ENCODE data around the gene FBXL20. TPM values are rescaled to one million over a fixed set of nuclear protein-coding genes. Genes with fewer than 3 reads are reported as not detected.
"Not testable (repeated sequence)": the region's sequence is repeated elsewhere in the genome, so short reads cannot be mapped to it uniquely, and the experiment has no call there.

FBXL20 gene
- total and polyA plus RNA-seq, 5 donors, result 4.0 to 12.4 (median 9.6) TPM

DNA sequence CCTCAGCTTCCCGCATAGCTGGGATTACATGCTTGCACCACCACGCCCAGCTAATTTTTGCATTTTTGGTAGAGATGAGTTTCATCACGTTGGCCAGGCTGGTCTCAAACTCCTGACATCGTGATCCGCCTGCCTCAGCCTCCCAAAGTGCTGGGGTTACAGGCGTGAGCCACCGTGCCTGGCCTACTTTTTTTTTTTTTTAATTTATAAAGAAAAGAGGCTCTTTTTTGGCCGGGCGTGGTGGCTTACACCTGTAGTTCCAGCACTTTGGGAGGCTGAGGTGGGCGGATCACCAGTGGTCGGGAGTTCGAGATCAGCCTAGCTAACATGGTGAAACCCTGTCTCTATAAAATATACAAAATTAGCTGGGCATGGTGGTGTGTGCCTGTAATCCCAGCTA, 151.3 kb downstream of the FBXL20 start:
- H3K27me3 ChIP-seq (ENCODE audit: control insufficient read depth, insufficient read depth); ATAC-seq; H3K27ac ChIP-seq (ENCODE audit: low read length); H3K9me3 ChIP-seq (ENCODE audit: control insufficient read depth, low read length); H3K4me3 ChIP-seq (ENCODE audit: low read length); DNase-seq; H3K4me1 ChIP-seq (ENCODE audit: control insufficient read depth, insufficient read depth, low read length): not testable (repeated sequence)
- intact Hi-C loops (cut with DNase I), result loop anchor here in 1 of 4 donors (10.0 kb wide), 1 partner anchor 45 kb away; the partner anchor contains the start of gene RPL19
- WGBS, result 96% methylated on average over 12 of the region's 12 CpGs

DNA sequence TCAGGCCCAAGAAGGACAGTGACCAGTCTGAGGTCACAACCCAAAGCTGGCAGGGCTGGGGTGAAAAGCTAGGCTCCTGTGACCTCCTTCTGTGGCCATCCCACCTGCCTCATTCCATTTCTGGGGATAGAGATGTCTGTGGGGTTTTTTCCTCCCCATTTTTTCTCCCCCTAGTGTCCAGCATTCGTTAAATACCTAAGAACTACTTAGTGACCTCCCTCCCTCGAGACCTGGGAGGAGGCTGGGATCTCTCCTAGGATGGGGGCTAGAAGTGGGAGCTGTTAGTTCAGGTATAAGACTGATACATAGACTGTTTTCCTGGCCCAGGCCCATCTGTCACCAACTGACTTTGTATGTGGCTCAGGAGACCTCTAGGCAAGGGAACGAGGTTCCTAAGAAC, 155.2 kb downstream of the FBXL20 start:
- ATAC-seq (no peak), DNase-seq (no peak)
- Histone ChIP-seq H3K27ac (ENCODE audit: low read length) (no peak overlapping the region), H3K27me3 (ENCODE audit: control insufficient read depth, insufficient read depth) (no peaks in the 10 kb centered on the region), H3K9me3 (ENCODE audit: control insufficient read depth, low read length) (no peaks in the 10 kb centered on the region), H3K4me1 (ENCODE audit: control insufficient read depth, insufficient read depth, low read length) (no peaks in the 10 kb centered on the region), H3K4me3 (ENCODE audit: low read length) (no peak overlapping the region)
- 47% methylated on average over 3 of the region's 3 CpGs for WGBS
- intact Hi-C loops (cut with DNase I), result no loop called here

DNA sequence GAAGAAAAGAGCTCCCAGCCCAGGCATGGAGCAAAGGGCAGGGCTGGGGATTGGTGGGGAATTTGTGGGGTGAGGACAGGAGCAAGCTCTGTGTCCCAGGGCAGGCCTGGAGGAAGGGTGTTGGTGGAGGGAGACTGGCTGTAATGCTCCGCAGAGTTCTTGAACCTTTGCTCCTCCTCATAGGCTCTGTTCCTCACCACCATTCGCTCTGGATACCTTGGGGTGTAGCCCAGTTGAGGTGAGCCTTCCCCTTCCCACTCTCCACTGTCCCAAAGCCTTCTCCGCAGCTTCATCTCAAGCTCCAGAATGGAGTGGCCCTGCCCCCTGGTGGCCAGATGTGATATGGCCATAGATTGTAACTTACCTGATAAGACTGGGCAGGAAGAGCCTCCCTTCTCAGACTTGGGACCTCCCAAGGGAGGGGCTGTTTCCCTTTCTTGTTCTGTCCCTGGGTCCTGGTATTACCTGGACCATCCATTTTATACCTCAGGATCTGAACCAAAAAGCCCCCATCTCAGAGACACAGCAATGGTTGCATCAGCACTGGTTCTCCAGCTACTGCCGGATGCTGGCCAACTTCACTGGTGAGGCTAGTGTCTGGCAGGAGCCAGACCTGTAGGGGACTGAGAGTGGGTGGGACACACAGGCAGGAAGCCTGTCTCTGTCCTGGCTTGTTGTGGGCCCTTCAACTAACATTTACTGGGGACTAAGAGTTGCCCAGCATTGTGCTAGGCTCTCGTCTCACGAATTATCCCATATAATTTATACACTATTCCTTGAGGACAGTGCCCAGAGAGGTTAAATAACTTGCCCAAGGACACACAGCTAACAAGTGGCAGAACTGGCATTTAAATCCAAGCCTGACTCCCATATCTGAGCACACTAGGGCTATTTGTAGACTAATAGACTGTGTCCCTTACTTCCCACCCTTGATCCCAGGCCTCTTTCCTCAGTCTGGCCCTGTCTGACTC, 156.5 kb downstream of the FBXL20 start:
- 39% methylated on average over 6 of the region's 6 CpGs for WGBS
- no peaks in the 10 kb centered on the region for H3K27me3 ChIP-seq (ENCODE audit: control insufficient read depth, insufficient read depth)
- DNase-seq, result peak; percentile 79 to 93 (median 90)
- peak; percentile 88 to 90 for ATAC-seq
- no peak overlapping the region for H3K4me3 ChIP-seq (ENCODE audit: low read length)
- H3K9me3 ChIP-seq (ENCODE audit: control insufficient read depth, low read length), result no peaks in the 10 kb centered on the region
- H3K4me1 ChIP-seq (ENCODE audit: control insufficient read depth, insufficient read depth, low read length), result no peaks in the 10 kb centered on the region
- intact Hi-C loops (cut with DNase I), result loop anchor here in 1 of 4 donors (5.0 kb wide), 1 partner anchor 38 kb away; no protein-coding TSS in a partner anchor
- H3K27ac ChIP-seq (ENCODE audit: low read length), result no peak overlapping the region

DNA sequence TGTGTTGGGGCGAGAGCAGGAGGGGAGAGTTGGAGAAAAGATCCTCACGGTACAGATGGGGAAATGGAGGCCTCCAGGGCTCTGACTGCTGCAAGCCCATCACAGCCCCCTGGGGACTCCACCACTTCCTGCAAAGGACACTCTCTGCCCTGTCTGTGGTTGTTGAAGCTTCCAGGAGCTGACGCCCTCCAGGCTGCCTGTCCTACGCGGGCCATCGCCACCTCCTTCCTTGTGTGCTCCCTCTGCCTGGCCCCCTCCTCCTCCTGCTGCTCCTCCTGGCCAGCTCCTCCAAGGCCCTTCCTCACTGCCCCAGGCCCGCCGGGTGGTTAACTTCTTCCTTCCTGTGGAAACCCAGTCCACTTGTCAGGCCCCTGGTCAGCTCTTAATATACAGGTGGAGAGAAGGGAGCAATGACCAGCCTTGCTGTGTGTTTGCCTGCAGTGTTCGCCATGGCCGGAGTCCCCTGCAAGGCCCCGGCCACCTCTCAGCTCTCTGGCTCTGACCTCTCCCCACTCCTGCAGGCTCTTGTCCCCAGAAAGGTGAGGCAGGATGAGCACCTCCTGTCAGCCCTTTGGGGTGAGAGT, 157.3 kb downstream of the FBXL20 start:
- ATAC-seq (peak; percentile 6 to 18), DNase-seq (no peak)
- H3K27me3 ChIP-seq (ENCODE audit: control insufficient read depth, insufficient read depth), result no peaks in the 10 kb centered on the region
- intact Hi-C loops (cut with DNase I), result loop anchor here in 1 of 4 donors (5.0 kb wide), 1 partner anchor 37 kb away; no protein-coding TSS in a partner anchor
- no peaks in the 10 kb centered on the region for H3K4me1 ChIP-seq (ENCODE audit: control insufficient read depth, insufficient read depth, low read length)
- H3K27ac ChIP-seq (ENCODE audit: low read length), result no peak overlapping the region
- H3K9me3 ChIP-seq (ENCODE audit: control insufficient read depth, low read length), result no peaks in the 10 kb centered on the region
- WGBS, result 35% methylated on average over 11 of the region's 11 CpGs
- no peak overlapping the region for H3K4me3 ChIP-seq (ENCODE audit: low read length)

DNA sequence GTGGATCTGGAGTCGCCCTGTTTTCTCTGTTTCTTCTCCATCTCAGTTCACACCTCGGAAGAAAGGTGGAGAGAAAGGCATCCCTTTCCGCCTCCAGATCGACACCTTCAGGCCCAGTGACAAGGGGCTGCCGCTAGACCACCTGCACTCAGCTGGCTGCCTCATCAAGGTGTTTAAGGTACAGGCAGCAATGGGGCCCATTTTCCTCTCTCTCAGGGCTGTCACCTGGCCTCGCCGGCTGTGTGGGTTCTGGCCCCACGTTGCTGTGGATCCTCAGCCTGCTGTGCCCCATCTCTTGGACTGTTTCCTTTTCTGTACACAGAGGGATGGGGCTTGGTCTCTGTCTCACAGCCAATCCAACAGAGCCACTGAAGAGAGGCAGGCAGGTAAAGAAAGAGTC, 158.3 kb downstream of the FBXL20 start:
- ATAC-seq (no peak), DNase-seq (no peak)
- H3K9me3 ChIP-seq (ENCODE audit: control insufficient read depth, low read length), result no peaks in the 10 kb centered on the region
- H3K4me1 ChIP-seq (ENCODE audit: control insufficient read depth, insufficient read depth, low read length), result no peaks in the 10 kb centered on the region
- no peak overlapping the region for H3K4me3 ChIP-seq (ENCODE audit: low read length)
- WGBS, result 71% methylated on average over 8 of the region's 8 CpGs
- H3K27ac ChIP-seq (ENCODE audit: low read length), result no peak overlapping the region
- no peaks in the 10 kb centered on the region for H3K27me3 ChIP-seq (ENCODE audit: control insufficient read depth, insufficient read depth)
- intact Hi-C loops (cut with DNase I), result loop anchor here in 1 of 4 donors (5.0 kb wide), 1 partner anchor 36 kb away; no protein-coding TSS in a partner anchor

DNA sequence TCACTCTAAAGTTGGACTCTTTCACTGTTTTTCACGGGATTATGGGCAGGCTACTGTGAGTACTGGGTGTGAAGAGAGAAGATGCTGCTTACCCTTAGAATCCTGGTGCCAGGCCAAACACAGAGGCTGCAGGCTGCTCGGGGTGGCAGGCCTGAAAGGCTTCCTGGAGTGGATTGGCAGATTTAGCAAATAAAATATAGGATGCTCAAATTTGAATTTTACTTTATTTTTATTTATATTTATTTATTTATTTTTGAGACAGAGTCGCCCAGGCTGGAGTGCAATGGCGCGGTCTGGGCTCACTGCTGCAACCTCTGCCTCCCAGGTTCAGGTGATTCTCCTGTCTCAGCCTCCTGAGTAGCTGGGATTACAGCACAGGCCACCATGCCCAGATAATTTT, 160.8 kb downstream of the FBXL20 start:
- no peaks in the 10 kb centered on the region for H3K27me3 ChIP-seq (ENCODE audit: control insufficient read depth, insufficient read depth)

DNA sequence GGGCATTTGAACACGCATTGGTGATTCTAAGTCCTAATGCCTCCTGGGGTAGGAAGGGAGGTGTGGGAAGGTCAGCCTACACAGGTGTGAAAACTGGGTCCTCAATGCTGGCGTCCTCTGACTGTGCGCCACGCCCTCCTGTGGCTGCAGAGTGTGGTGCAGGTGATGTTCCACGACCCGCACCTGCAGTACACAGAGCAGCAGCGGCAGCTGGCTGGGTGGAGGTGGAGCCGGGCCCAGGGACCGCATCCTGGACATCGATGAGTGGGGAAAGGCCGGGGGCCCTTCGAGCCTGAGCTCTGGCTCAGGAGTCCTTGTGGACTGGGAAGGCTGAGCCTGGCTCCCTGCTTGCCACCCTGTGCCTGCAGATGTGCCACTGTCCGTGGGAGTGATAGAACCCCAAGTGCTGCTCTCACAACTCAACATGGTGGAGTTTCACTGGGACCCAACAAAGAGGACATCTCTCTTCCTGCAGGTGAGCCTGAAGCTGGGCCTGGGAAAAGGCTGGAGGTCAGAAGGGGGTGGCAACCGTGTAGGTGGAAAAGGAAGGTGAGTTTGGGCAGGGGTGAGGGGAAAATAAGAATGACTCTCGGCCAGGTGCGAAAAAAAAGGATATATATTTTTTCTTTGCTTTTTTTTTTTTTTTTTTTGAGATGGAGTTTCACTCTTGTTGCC, 161.6 kb downstream of the FBXL20 start:
- WGBS, result 28% methylated on average over 16 of the region's 16 CpGs
- H3K4me1 ChIP-seq (ENCODE audit: control insufficient read depth, insufficient read depth, low read length), result no peaks in the 10 kb centered on the region
- H3K27ac ChIP-seq (ENCODE audit: low read length), result no peak overlapping the region
- no peak overlapping the region for H3K4me3 ChIP-seq (ENCODE audit: low read length)
- no peaks in the 10 kb centered on the region for H3K9me3 ChIP-seq (ENCODE audit: control insufficient read depth, low read length)
- intact Hi-C loops (cut with DNase I), result loop anchor here in 3 of 4 donors (5.0 to 10.0 kb wide), 4 partner anchors 32 to 255 kb away; partner anchors contain the start of gene ARL5C (in 1 of the 3)
- H3K27me3 ChIP-seq (ENCODE audit: control insufficient read depth, insufficient read depth), result no peaks in the 10 kb centered on the region
- ATAC-seq (no peak), DNase-seq (peak in 2 of 3 donors; percentile 57 to 70)

More for the DNA sequence above, 160.8 kb downstream of the FBXL20 start:
- Histone ChIP-seq H3K9me3 (ENCODE audit: control insufficient read depth, low read length) (no peaks in the 10 kb centered on the region), H3K4me1 (ENCODE audit: control insufficient read depth, insufficient read depth, low read length) (no peaks in the 10 kb centered on the region), H3K27ac (ENCODE audit: low read length) (no peak overlapping the region), H3K4me3 (ENCODE audit: low read length) (no peak overlapping the region)
- intact Hi-C loops (cut with DNase I), result loop anchor here in 1 of 4 donors (5.0 kb wide), 1 partner anchor 33 kb away; no protein-coding TSS in a partner anchor
- no peak for ATAC-seq
- WGBS, result 85% methylated on average over 5 of the region's 5 CpGs
- no peak for DNase-seq

DNA sequence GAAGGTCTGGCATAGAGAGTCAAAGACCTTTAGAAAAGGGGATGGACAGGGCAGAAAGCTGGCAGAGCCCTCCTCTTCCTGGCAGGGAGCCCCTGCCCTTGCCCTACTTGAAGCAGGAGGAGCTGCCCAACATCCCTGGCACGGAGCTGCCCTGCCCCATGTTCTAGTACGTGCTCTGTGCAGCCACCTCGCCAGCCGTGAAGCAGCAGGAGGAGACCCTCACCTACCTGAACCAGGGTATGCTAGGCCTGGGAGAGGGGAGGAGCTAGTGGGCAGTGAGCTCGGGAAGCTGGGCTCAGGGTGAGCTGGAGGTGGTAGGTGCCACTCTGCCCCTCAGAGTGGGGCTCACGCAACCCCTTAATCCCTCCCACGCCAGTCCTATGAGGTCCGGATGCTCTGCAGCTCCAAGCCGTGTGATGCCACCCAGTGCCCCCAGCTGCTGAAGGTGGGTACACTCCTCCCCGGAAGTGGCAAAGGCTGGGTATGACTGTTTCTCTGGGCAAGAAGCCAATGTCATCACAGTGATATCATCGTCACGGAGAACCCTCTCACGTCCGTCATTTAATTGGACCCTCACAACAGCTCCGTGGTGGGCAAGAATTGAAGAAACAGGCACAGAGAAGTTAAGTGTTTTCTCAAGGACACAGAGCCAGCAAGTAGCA, 163.0 kb downstream of the FBXL20 start:
- Histone ChIP-seq H3K4me3 (ENCODE audit: low read length) (no peak overlapping the region), H3K27me3 (ENCODE audit: control insufficient read depth, insufficient read depth) (no peaks in the 10 kb centered on the region), H3K4me1 (ENCODE audit: control insufficient read depth, insufficient read depth, low read length) (no peaks in the 10 kb centered on the region), H3K9me3 (ENCODE audit: control insufficient read depth, low read length) (no peaks in the 10 kb centered on the region), H3K27ac (ENCODE audit: low read length) (no peak overlapping the region)
- intact Hi-C loops (cut with DNase I), result loop anchor here in 3 of 4 donors (5.0 to 10.0 kb wide), 3 partner anchors 74 to 254 kb away; partner anchors contain the start of gene ARL5C (in 1 of the 3)
- 30% methylated on average over 15 of the region's 15 CpGs for WGBS
- ATAC-seq (peak; percentile 47 to 53), DNase-seq (peak; percentile 50 to 74 (median 74))

DNA sequence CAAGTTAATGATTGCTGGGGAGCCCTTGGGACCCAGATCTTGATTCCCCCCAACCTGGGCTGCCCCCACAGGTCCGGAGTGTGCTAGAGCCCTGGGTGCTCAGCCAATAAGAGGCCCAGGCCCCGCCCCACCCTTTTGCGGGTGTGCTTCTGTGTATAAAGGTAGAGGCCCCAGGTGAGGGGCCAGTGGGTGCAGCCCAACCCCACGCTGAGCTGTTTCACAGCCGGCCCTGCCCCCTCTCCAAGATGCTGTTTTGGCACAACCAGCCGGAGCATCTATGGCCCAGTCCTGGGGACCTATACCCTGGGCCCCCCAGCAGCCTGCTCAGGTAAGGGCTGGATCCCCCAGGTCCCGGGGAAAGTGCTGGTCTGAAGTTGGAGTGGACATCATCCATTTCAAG, 163.8 kb downstream of the FBXL20 start:
- H3K27ac ChIP-seq (ENCODE audit: low read length), result no peak overlapping the region
- no peaks in the 10 kb centered on the region for H3K27me3 ChIP-seq (ENCODE audit: control insufficient read depth, insufficient read depth)
- H3K4me1 ChIP-seq (ENCODE audit: control insufficient read depth, insufficient read depth, low read length), result no peaks in the 10 kb centered on the region
- intact Hi-C loops (cut with DNase I), result loop anchor here in 3 of 4 donors (5.0 to 10.0 kb wide), 3 partner anchors 73 to 253 kb away; partner anchors contain the start of gene ARL5C (in 1 of the 3)
- no peak for ATAC-seq
- no peak for DNase-seq
- 78% methylated on average over 7 of the region's 7 CpGs for WGBS
- H3K4me3 ChIP-seq (ENCODE audit: low read length), result no peak overlapping the region
- no peaks in the 10 kb centered on the region for H3K9me3 ChIP-seq (ENCODE audit: control insufficient read depth, low read length)

DNA sequence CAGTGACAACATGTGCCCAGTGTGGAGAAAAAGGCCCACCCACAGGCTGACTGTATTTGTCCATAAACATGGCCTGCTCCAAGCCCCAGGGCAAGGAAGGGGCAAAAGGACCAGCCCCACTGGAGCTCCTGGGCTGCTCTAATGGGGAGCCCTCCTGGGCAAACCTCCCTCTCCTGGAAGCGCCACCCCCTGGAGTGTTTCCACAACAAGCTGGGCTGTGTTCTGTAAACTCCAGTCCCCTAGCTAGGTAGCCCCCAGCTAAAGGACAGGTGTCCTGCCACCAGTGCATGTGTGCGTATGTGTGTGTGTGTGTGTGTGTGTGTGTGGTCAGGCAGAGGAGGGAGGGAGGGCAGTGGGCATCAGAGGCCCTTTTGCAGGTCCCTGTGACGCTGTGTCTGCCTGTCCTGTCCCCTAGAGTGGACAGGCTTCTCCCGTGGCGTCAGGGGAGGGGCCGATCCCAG, 164.4 kb downstream of the FBXL20 start:
- no peak overlapping the region for H3K27ac ChIP-seq (ENCODE audit: low read length)
- no peaks in the 10 kb centered on the region for H3K27me3 ChIP-seq (ENCODE audit: control insufficient read depth, insufficient read depth)
- no peak overlapping the region for H3K4me3 ChIP-seq (ENCODE audit: low read length)
- no peaks in the 10 kb centered on the region for H3K9me3 ChIP-seq (ENCODE audit: control insufficient read depth, low read length)
- intact Hi-C loops (cut with DNase I), result loop anchor here in 3 of 4 donors (5.0 to 10.0 kb wide), 3 partner anchors 72 to 252 kb away; partner anchors contain the start of gene ARL5C (in 1 of the 3)
- H3K4me1 ChIP-seq (ENCODE audit: control insufficient read depth, insufficient read depth, low read length), result no peaks in the 10 kb centered on the region
- DNase-seq, result no peak
- no peak for ATAC-seq
- 79% methylated on average over 6 of the region's 6 CpGs for WGBS

Measured in right cardiac atrium (tissue), 5 donors.